Measurements from ENCODE around the gene OOSP1.

OOSP1 gene

GRCh38 chr11:59984368-59984767 lies 46.1 kb downstream of the OOSP1 start:
- H3K27ac ChIP-seq (replicated peaks), result no peak overlapping the region
- TF ChIP-seq REST (IDR thresholded peaks at IDR 0.05; ENCODE audit: insufficient replicate concordance, low read depth), result no peak

GRCh38 chr11:59990421-59990820 lies 52.2 kb downstream of the OOSP1 start:
- no peaks in the 10 kb centered on the region for H3K27me3 ChIP-seq (ENCODE audit: insufficient read depth, poor library complexity, severe bottlenecking)
- DNase-seq (ENCODE audit: low read depth in 1 of 2, low spot score in 1 of 2), result no peak
- H3K4me3 ChIP-seq (replicated peaks; ENCODE audit: insufficient read depth, low read length), result no peak overlapping the region
- TF ChIP-seq POLR2AphosphoS5 (IDR thresholded peaks at IDR 0.05; ENCODE audit: low read depth) (no peak), REST (IDR thresholded peaks at IDR 0.05; ENCODE audit: insufficient replicate concordance, low read depth) (no peak), CTCF (IDR thresholded peaks at IDR 0.05; ENCODE audit: insufficient read depth, low read length) (no peak), GABPA (IDR thresholded peaks at IDR 0.05; ENCODE audit: low read depth) (no peak), SPI1 (IDR thresholded peaks at IDR 0.05; ENCODE audit: borderline replicate concordance, low read depth) (no peak)
- no peak overlapping the region for H3K27ac ChIP-seq (replicated peaks)

More at GRCh38 chr11:59984368-59984767, 46.1 kb downstream of the OOSP1 start:
- no peak for DNase-seq (ENCODE audit: low read depth in 1 of 2, low spot score in 1 of 2)
- no peaks in the 10 kb centered on the region for H3K27me3 ChIP-seq (ENCODE audit: insufficient read depth, poor library complexity, severe bottlenecking)
- H3K4me3 ChIP-seq (replicated peaks; ENCODE audit: insufficient read depth, low read length), result no peak overlapping the region

GRCh38 chr11:59992425-59992824 lies 54.2 kb downstream of the OOSP1 start:
- peak; percentile 68 for TF ChIP-seq SPI1 (IDR thresholded peaks at IDR 0.05; ENCODE audit: borderline replicate concordance, low read depth)
- no peak for TF ChIP-seq CTCF (IDR thresholded peaks at IDR 0.05; ENCODE audit: insufficient read depth, low read length)
- no peak for TF ChIP-seq REST (IDR thresholded peaks at IDR 0.05; ENCODE audit: insufficient replicate concordance, low read depth)
- Histone ChIP-seq H3K27ac (replicated peaks) (peak overlapping the region; percentile 28; the same call in 1 of the 2 replicates), H3K27me3 (ENCODE audit: insufficient read depth, poor library complexity, severe bottlenecking) (no peaks in the 10 kb centered on the region), H3K4me3 (replicated peaks; ENCODE audit: insufficient read depth, low read length) (no peak overlapping the region)
- peak in 1 of 2 experiments; percentile 6 for DNase-seq (ENCODE audit: low read depth in 1 of 2, low spot score in 1 of 2)

GRCh38 chr11:59997800-59998199 lies 59.6 kb downstream of the OOSP1 start:
- DNase-seq (ENCODE audit: low read depth in 1 of 2, low spot score in 1 of 2), result no peak
- TF ChIP-seq CTCF (IDR thresholded peaks at IDR 0.05; ENCODE audit: insufficient read depth, low read length) (no peak), REST (IDR thresholded peaks at IDR 0.05; ENCODE audit: insufficient replicate concordance, low read depth) (no peak), SPI1 (IDR thresholded peaks at IDR 0.05; ENCODE audit: borderline replicate concordance, low read depth) (no peak), GABPA (IDR thresholded peaks at IDR 0.05; ENCODE audit: low read depth) (no peak), POLR2AphosphoS5 (IDR thresholded peaks at IDR 0.05; ENCODE audit: low read depth) (no peak)
- H3K27me3 ChIP-seq (ENCODE audit: insufficient read depth, poor library complexity, severe bottlenecking), result no peaks in the 10 kb centered on the region
- no peak overlapping the region for H3K4me3 ChIP-seq (replicated peaks; ENCODE audit: insufficient read depth, low read length)
- no peak overlapping the region for H3K27ac ChIP-seq (replicated peaks)
